Mesodermal cell (in vitro differentiated cells): ENCODE measurements around the gene PET100.

Experiments used
- H3K27ac ChIP-seq: 2 replicates; pipeline ENCODE4 v1.7.0; 2013; ENCODE audit warnings: mild to moderate bottlenecking, low read depth, low read length, moderate library complexity; ENCODE audit not compliant: severe bottlenecking
- H3K36me3 ChIP-seq: 2 replicates; pipeline ENCODE4 v1.7.1; 2013; ENCODE audit warnings: mild to moderate bottlenecking, low read length, moderate library complexity; ENCODE audit not compliant: control insufficient read depth, insufficient read depth
- H3K4me1 ChIP-seq: one replicate; pipeline ENCODE4 v1.7.1; 2013; ENCODE audit warnings: mild to moderate bottlenecking, low read length; ENCODE audit not compliant: insufficient read depth, control insufficient read depth, poor library complexity, severe bottlenecking
- H3K4me3 ChIP-seq: 2 replicates; pipeline ENCODE4 v1.7.0; 2013; ENCODE audit warnings: low read length, control low read depth, mild to moderate bottlenecking; ENCODE audit not compliant: insufficient read depth, poor library complexity, severe bottlenecking; ENCODE audit errors: extremely low read depth
- H3K9me3 ChIP-seq: 2 replicates; pipeline ENCODE4 v1.7.1; 2013; ENCODE audit warnings: mild to moderate bottlenecking, low read length, moderate library complexity; ENCODE audit not compliant: control insufficient read depth
- WGBS, 2 experiments: methylation state at CpG; one replicate each; pipeline ENCODE4 v1.1.5; 2013; ENCODE audit warnings: missing lambda C conversion rate in 2 of 2; ENCODE audit not compliant: insufficient coverage in 2 of 2; 5-methylcytosine and 5-hydroxymethylcytosine counted together

PET100 gene

DNA sequence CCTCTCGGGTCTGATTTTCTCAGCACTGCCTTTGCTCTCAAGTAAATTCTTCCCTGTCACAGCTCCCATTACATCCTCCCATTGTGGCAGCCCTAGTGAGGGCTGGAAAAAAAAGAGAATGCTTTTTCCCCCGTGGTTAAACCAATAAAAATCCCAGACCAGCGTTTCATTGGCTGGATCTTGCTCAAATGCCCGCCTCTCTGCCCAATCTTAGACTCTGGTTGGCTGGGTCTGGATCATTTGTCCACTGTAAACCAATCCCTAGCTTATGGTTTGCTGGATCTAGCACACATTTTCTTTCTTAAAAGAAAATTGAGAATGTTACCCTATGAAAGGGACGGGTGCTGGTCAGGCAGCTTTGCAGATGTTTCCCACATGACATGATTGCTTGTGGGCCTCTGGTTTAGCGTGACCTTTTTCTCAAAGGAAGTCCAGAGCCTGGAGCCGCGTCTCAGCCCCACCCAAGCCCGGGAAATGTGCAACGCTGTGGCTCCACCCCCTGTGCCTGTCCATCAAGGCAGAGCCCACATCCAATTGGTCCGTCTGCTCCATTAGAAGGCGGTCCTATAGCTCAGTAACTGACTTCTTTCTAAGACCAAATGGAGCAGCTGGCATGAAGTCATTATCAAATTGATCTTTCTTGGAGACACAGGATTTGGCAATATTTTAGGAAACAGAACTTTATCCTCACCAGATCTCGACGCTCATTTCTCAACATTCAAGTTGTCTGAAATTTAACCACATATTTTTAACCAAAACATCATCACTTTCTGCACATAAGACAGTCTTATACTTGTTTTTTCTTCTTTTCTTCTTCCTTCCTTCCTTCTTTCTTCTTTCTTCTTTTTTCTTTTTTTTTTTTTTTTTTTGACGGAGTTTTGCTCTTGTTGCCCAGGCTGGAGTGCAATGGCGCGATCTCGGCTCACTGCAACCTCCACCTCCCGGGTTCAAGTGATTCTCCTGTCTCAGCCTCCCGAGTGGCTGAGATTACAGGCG lies 44.7 kb downstream of the PET100 start:
- Histone ChIP-seq H3K4me3 (no peak overlapping the region), H3K36me3 (no peaks in the 10 kb centered on the region), H3K27ac (no peak overlapping the region), H3K9me3 (no peaks in the 10 kb centered on the region), H3K4me1 (no peaks in the 10 kb centered on the region)
- WGBS, 2 experiments = 56 to 57% methylated on average over 14 to 15 of the region's 21 CpGs

- Histone ChIP-seq H3K27ac (no peak overlapping the region), H3K36me3 (no peaks in the 10 kb centered on the region), H3K4me3 (no peak overlapping the region), H3K9me3 (no peaks in the 10 kb centered on the region), H3K4me1 (no peaks in the 10 kb centered on the region)
- 49 to 66% methylated on average over 5 of the region's 7 CpGs for WGBS, 2 experiments
These were observed 46.8 kb downstream of the PET100 start for GRCh38 chr19:7676376-7676775.

GRCh38 chr19:7676854-7677253 lies 47.3 kb downstream of the PET100 start, which contains the start of gene MCEMP1:
MCEMP1 (plus strand) TSS chr19:7677090; CDS start chr19:7677121, 31 bp downstream.
- no peaks in the 10 kb centered on the region for H3K9me3 ChIP-seq
- 44 to 57% methylated on average over 3 to 9 of the region's 10 CpGs for WGBS, 2 experiments
- peaks cover 3% of the 10 kb centered on the region for H3K4me1 ChIP-seq
- H3K27ac ChIP-seq = no peak within 1 kb of the TSS
- peaks cover 1% of the 10 kb centered on the region for H3K36me3 ChIP-seq
- no peak within 1 kb of the TSS for H3K4me3 ChIP-seq

DNA sequence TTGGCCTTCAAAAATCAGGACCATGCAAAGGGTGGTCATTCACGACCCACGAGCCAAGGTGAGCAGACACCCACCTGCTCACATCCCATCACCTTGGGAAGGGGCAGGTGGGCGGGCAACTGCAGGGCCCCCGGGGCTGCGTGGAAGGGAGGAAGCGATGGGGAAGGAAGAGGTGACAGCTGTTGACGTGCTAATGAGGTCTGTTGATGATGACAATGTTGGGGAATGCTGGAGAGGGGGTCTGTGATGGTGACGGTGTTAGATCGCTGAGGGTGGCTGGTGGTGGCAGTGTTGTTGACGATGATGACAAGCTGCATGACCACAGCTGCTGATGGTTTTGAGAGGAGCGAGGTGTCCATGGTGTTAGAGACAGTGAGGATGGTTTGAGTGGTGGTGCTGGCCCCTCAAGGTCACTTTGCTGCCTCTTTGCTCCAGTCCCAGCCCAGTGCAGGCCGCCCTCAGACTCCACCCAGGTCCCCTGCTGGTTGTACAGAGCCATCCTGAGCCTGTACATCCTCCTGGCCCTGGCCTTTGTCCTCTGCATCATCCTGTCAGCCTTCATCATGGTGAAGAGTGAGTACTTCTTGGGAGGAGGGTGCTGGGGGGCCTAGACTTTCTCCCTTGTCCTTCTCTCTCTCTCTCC lies 48.2 kb downstream of the PET100 start:
- Histone ChIP-seq H3K27ac (no peak overlapping the region), H3K9me3 (no peaks in the 10 kb centered on the region), H3K4me1 (peaks cover 4% of the 10 kb centered on the region), H3K36me3 (peaks cover 11% of the 10 kb centered on the region), H3K4me3 (no peak overlapping the region)
- WGBS, 2 experiments = 22 to 43% methylated on average over 9 to 12 of the region's 12 CpGs

GRCh38 chr19:7678971-7679751 lies 49.6 kb downstream of the PET100 start:
- peaks cover 23% of the 10 kb centered on the region for H3K36me3 ChIP-seq
- H3K9me3 ChIP-seq = no peaks in the 10 kb centered on the region
- H3K27ac ChIP-seq = no peak overlapping the region
- peaks cover 4% of the 10 kb centered on the region for H3K4me1 ChIP-seq
- H3K4me3 ChIP-seq = no peak overlapping the region
- 81 to 83% methylated on average over 22 to 23 of the region's 30 CpGs for WGBS, 2 experiments

- WGBS, 2 experiments = 58% methylated on average over 21 to 22 of the region's 22 CpGs
These were observed 50.4 kb downstream of the PET100 start for GRCh38 chr19:7679771-7680605.

DNA sequence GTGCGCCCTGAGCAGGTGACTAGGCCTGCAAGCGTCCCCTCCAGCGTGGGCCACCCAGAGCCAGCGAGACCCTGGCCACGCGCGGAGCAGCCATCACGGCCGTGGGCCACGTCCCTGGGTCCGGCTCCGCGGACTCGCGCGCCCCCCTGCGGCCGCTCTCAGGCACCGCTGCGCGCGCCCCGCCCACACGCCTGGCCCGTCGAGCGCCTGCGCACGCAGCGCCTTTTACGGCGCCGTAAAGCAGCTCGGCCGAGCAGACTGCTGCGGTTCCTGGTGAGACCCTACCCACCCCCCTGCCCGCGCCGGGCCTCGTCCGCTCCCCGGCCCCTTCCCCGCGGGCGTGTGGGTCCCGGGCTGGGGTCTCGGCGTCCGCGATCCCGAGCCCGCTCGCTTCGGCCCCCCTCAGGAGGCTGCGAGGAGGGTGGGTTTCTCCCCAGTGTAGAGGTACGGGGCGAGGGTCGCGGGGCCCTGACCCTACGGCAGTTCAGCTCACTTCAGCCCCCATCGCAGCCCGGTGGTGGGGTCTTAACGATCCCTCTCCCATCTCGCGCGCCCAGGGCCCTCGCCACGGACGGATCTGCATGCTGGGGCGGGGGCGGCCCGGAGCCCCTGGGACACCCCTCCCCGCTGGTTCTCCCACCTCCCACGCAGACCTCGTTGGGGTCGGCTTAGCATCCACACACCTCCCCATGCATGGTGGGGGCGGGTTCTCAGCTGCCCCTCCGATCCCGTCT lies 51.2 kb downstream of the PET100 start, which contains the start of gene TRAPPC5:
Gene TRAPPC5, plus strand, starts transcription at position 228 of the 734 bp plus-strand sequence. CDS start 1,421 bp downstream, outside the sequence.
- no peaks in the 10 kb centered on the region for H3K9me3 ChIP-seq
- H3K27ac ChIP-seq = no peak within 1 kb of the TSS
- peaks cover 23% of the 10 kb centered on the region for H3K36me3 ChIP-seq
- H3K4me1 ChIP-seq = peaks cover 4% of the 10 kb centered on the region
- H3K4me3 ChIP-seq = peak within 1 kb of the TSS; percentile 89
- 0% methylated on average over 45 to 69 of the region's 79 CpGs for WGBS, 2 experiments

More at GRCh38 chr19:7679771-7680605, 50.4 kb downstream of the PET100 start:
- peaks cover 4% of the 10 kb centered on the region for H3K4me1 ChIP-seq
- H3K4me3 ChIP-seq = peak overlapping the region; percentile 89
- peaks cover 23% of the 10 kb centered on the region for H3K36me3 ChIP-seq
- no peak overlapping the region for H3K27ac ChIP-seq
- no peaks in the 10 kb centered on the region for H3K9me3 ChIP-seq
